ENCODE results near the gene MPHOSPH10. TPM values are rescaled to one million over a fixed set of nuclear protein-coding genes. Genes with fewer than 3 reads are reported as not detected.
"Not testable (repeated sequence)": the region's sequence is repeated elsewhere in the genome, so short reads cannot be mapped to it uniquely, and the experiment has no call there.

The MPHOSPH10 gene
- polyA plus RNA-seq, 2 of the 4 experiments (the other 2 are of a cell fraction) = 39.2 to 51.7 TPM

DNA sequence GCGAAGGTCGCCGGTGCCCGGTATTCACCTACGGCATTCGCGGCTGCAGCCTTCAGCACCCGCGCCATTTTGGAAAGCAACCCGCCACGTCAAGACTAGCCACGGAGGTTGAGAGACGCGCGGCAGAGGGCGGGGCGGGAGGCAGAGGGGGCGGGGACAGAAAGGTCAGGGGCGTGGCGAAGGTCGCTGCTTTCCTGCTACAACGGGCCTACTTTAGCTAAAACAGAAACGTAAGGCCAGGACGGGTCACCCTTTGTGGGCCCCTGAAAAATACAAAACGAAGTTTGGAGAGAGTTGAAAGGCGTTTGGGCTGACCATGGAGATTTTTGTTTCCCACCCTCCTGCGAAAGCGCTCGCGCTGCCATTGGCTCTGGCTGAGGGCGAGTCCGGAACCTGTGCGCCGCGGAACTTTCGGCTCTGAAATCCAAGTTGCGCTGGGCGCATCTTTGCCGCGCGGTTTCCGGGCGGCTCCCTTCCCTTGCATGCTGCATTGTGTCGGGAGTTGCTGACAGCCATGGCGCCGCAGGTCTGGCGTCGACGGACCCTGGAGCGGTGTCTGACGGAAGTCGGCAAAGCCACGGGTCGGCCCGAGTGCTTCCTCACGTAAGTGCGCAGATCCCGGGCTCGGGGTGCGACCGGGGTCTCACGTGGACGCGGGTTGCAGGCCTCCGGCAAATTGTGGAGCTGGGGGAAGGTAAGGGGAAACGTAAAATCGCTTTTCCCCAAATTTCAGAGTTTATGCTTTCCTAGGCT lies at the start of gene MPHOSPH10, which contains the start of gene MCEE (continued):
- TF ChIP-seq, protein P1, sequence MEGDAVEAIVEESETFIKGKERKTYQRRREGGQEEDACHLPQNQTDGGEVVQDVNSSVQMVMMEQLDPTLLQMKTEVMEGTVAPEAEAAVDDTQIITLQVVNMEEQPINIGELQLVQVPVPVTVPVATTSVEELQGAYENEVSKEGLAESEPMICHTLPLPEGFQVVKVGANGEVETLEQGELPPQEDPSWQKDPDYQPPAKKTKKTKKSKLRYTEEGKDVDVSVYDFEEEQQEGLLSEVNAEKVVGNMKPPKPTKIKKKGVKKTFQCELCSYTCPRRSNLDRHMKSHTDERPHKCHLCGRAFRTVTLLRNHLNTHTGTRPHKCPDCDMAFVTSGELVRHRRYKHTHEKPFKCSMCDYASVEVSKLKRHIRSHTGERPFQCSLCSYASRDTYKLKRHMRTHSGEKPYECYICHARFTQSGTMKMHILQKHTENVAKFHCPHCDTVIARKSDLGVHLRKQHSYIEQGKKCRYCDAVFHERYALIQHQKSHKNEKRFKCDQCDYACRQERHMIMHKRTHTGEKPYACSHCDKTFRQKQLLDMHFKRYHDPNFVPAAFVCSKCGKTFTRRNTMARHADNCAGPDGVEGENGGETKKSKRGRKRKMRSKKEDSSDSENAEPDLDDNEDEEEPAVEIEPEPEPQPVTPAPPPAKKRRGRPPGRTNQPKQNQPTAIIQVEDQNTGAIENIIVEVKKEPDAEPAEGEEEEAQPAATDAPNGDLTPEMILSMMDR (IDR thresholded peaks at IDR 0.05) = no peak
- TF ChIP-seq ZFP36 (IDR thresholded peaks at IDR 0.05; ENCODE audit: borderline replicate concordance, partially characterized antibody) (no peak), RNF2 (IDR thresholded peaks at IDR 0.05; ENCODE audit: borderline replicate concordance, low read depth) (no peak), HDAC2 (IDR thresholded peaks at IDR 0.05) (peak; percentile 86; the same call in 1 of the 2 replicates), HMGXB4 (CRISPR knock-in tag; IDR thresholded peaks at IDR 0.05; ENCODE audit: borderline replicate concordance) (no peak), PHF8 (IDR thresholded peaks at IDR 0.05; ENCODE audit: borderline replicate concordance, low read depth) (peak; percentile 88), HES2 (IDR thresholded peaks at IDR 0.05) (no peak), RCOR1 (IDR thresholded peaks at IDR 0.05; ENCODE audit: low read depth, low read length) (no peak), ZNF302 (CRISPR knock-in tag; IDR thresholded peaks at IDR 0.05) (no peak), SREBF2 (IDR thresholded peaks at IDR 0.05) (no peak), KDM1A (IDR thresholded peaks at IDR 0.05; ENCODE audit: low read depth) (no peak)
- TF ChIP-seq, protein P2, sequence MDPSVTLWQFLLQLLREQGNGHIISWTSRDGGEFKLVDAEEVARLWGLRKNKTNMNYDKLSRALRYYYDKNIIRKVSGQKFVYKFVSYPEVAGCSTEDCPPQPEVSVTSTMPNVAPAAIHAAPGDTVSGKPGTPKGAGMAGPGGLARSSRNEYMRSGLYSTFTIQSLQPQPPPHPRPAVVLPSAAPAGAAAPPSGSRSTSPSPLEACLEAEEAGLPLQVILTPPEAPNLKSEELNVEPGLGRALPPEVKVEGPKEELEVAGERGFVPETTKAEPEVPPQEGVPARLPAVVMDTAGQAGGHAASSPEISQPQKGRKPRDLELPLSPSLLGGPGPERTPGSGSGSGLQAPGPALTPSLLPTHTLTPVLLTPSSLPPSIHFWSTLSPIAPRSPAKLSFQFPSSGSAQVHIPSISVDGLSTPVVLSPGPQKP (IDR thresholded peaks at IDR 0.05; ENCODE audit: low read depth, low read length) = no peak
- TF ChIP-seq, protein P3, sequence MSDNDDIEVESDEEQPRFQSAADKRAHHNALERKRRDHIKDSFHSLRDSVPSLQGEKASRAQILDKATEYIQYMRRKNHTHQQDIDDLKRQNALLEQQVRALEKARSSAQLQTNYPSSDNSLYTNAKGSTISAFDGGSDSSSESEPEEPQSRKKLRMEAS (IDR thresholded peaks at IDR 0.05) = peak; percentile 99

DNA sequence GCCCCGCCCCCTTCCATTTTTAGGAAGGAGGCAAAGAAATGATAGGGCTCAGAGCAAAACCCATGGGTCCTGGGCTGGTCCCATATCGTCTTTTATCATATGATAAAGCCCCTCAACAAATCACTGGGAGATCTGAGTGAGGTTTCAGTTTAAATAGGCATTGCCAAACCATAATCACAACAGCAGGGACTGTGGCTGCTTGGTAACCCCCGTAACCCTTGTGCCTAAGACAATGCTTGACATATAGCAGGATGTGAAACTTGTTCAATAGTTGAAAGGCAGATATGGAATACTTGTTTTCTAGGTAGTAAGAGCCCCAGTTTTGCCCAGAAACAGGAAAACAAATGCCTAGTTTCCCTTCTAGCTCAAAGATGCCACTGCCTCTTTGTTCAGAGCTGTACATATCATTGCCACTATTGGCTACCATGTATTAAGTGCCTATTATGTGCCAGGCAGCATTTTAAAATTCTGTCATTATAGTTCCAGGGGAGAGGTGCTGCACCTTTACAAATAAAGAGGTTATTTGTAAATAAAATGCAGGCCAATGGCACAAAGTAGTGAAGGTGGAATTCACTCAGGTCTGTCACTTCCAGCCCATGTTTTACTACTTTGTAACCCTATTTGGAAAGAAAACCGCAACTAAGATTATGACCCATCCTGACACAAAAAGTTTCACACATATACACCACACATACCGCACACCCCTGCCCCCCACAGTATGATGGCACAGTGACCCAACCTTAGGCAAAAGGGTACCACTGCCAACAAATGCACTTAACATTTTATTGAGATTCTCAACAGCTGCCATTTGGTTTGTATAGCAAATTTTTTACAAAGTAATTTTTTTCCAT lies 47.8 kb upstream of the MPHOSPH10 start:
- FAIRE-seq = no peak
- Histone ChIP-seq H3K4me1 (no peaks in the 10 kb centered on the region), H3K9me3 (no peaks in the 10 kb centered on the region), H3K4me3 (no peak overlapping the region), H3K27ac (no peak overlapping the region), H3K4me2 (no peak overlapping the region)
- ChIA-PET POLR2A (no interaction called here), CTCF (no interaction called here)
- TF ChIP-seq HOXB13 (CRISPR knock-in tag; IDR thresholded peaks at IDR 0.05; ENCODE audit: low read depth) (no peak), MAFK (IDR thresholded peaks at IDR 0.05; ENCODE audit: partially characterized antibody) (no peak), CHD4 (IDR thresholded peaks at IDR 0.05; ENCODE audit: borderline replicate concordance) (no peak), CBX8 (IDR thresholded peaks at IDR 0.05) (no peak), GATA3 (IDR thresholded peaks at IDR 0.05; ENCODE audit: borderline replicate concordance) (no peak), RARB (CRISPR knock-in tag; IDR thresholded peaks at IDR 0.05) (no peak), HOXA7 (CRISPR knock-in tag; IDR thresholded peaks at IDR 0.05) (no peak), MAZ (IDR thresholded peaks at IDR 0.05; ENCODE audit: borderline replicate concordance, low read depth, low read length) (no peak), SMC3 (IDR thresholded peaks at IDR 0.05) (no peak)
- TF ChIP-seq, protein P4, sequence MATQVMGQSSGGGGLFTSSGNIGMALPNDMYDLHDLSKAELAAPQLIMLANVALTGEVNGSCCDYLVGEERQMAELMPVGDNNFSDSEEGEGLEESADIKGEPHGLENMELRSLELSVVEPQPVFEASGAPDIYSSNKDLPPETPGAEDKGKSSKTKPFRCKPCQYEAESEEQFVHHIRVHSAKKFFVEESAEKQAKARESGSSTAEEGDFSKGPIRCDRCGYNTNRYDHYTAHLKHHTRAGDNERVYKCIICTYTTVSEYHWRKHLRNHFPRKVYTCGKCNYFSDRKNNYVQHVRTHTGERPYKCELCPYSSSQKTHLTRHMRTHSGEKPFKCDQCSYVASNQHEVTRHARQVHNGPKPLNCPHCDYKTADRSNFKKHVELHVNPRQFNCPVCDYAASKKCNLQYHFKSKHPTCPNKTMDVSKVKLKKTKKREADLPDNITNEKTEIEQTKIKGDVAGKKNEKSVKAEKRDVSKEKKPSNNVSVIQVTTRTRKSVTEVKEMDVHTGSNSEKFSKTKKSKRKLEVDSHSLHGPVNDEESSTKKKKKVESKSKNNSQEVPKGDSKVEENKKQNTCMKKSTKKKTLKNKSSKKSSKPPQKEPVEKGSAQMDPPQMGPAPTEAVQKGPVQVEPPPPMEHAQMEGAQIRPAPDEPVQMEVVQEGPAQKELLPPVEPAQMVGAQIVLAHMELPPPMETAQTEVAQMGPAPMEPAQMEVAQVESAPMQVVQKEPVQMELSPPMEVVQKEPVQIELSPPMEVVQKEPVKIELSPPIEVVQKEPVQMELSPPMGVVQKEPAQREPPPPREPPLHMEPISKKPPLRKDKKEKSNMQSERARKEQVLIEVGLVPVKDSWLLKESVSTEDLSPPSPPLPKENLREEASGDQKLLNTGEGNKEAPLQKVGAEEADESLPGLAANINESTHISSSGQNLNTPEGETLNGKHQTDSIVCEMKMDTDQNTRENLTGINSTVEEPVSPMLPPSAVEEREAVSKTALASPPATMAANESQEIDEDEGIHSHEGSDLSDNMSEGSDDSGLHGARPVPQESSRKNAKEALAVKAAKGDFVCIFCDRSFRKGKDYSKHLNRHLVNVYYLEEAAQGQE (IDR thresholded peaks at IDR 0.05) = no peak
- ATAC-seq = no peak
- WGBS (ENCODE audit: missing lambda C conversion rate) = 73% methylated on average over 5 of the region's 5 CpGs
- no peak for DNase-seq (ENCODE audit: low read depth in 1 of 2, low spot score in 1 of 2)

GRCh38 chr2:71083297-71083696 lies 47.1 kb upstream of the MPHOSPH10 start:
- no CpG with 5 or more reads among the region's 3 CpGs for WGBS (ENCODE audit: missing lambda C conversion rate)
- H3K9me3 ChIP-seq; H3K27ac ChIP-seq; H3K4me2 ChIP-seq; DNase-seq (ENCODE audit: low read depth in 1 of 2, low spot score in 1 of 2); FAIRE-seq; CTCF ChIA-PET; H3K4me1 ChIP-seq; H3K4me3 ChIP-seq: not testable (repeated sequence)
- POLR2A ChIA-PET = interaction anchor here (0.9 kb wide), 1 partner anchor 16 kb away, joined by 11 read pairs; no protein-coding TSS in a partner anchor
- ATAC-seq = 0 out of 6 replicates have a peak, but pooled peaks of 1 of the 2 experiments have one; percentile 23

Data from A549 (cell line).